AG10803 (cell line): ENCODE measurements around the gene POMP.

Source experiments
- DNase-seq: peaks from one replicate; pipeline ENCODE4 v3.0.0; 2010; ENCODE audit warnings: low read depth
- H3K4me3 ChIP-seq: 2 replicates; pipeline ENCODE4 v1.5.1; 2011; ENCODE audit warnings: mild to moderate bottlenecking, low read length, control low read depth
- TF ChIP-seq, protein P1 (sequence below): conservative IDR thresholded peaks from 2 replicates; pipeline ENCODE4 v1.5.1; 2011; ENCODE audit warnings: mild to moderate bottlenecking, low read length, control low read depth, inconsistent platforms

POMP gene

DNA sequence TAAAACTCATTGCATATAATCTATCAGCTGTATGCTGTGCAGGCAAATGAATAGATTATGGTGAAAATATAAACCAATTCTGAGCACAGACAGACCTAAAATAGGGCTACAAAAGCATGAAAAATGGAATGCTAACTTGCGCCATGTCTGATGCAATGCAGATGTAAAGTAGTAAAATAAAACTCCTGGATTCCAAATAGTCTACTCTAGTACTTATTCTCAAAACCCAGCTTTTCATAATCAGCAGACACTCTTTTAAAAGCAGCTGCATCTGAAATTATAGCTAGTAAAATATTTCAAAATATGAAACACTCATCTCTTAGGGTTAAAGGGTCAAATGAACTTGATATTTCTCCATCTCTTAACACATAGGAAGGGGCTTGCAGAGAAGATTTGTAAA lies 4.7 kb upstream of the POMP start:
- no peak overlapping the region for H3K4me3 ChIP-seq
- TF ChIP-seq, protein P1, sequence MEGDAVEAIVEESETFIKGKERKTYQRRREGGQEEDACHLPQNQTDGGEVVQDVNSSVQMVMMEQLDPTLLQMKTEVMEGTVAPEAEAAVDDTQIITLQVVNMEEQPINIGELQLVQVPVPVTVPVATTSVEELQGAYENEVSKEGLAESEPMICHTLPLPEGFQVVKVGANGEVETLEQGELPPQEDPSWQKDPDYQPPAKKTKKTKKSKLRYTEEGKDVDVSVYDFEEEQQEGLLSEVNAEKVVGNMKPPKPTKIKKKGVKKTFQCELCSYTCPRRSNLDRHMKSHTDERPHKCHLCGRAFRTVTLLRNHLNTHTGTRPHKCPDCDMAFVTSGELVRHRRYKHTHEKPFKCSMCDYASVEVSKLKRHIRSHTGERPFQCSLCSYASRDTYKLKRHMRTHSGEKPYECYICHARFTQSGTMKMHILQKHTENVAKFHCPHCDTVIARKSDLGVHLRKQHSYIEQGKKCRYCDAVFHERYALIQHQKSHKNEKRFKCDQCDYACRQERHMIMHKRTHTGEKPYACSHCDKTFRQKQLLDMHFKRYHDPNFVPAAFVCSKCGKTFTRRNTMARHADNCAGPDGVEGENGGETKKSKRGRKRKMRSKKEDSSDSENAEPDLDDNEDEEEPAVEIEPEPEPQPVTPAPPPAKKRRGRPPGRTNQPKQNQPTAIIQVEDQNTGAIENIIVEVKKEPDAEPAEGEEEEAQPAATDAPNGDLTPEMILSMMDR = no peak
- peak; percentile 80 for DNase-seq

DNA sequence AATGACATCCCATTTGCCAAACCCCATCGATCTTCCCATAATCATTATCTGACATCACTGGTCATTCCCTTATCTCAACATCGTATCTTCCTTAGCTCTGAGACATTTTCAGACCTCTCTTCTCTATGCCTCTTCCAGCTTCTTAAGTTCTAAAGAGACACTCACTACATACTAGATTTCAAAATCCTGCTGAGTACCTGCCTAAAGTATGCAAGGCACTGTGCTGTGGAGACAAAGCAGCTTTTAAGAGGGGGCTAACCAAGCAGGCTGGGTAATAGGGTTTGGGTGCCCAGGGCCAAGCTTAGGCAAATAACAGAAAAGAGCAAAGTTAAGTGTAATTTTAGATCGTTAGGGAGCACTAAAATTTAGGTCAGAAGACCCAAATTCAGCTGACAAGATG lies 3.4 kb upstream of the POMP start:
- TF ChIP-seq, protein P1 = no peak
- peak; percentile 85 for DNase-seq
- no peak overlapping the region for H3K4me3 ChIP-seq

DNA sequence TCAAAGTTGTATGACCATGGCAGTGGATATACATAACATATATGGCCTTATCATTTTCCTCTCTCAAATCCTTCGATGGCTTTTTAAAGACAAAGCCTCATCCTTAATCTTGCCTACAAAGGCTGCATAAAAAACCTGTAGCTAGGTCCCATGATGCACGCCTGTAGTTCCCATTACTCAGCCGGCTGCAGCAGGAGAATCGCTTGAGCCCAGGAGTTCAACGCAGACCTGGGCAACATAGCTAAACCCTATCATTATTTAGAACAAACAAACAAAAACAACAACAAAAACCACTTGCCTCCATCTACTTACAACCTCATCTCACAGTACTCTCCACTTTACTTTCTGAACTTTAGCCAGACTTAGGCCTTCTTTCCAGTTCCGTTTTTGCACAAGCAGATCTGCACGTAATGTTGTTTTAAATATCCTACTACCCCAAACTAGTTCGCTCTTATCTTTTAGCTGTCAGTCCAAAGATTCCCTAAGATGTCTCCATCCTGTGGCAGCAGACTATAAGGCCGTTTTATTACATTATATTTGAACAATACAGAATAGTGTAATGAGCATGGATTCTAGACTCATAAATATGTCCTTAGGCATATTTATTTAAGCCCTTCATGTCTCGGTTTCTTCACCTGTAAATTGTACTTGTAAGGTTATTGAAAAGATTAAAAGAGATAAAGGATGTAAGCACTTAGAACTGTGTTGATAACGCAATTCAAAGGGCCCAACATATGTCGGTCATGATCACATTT lies 969 bp upstream of the POMP start:
- TF ChIP-seq, protein P1 = peak; percentile 39
- peak overlapping the region; percentile 98 for H3K4me3 ChIP-seq
- peak; percentile 35 for DNase-seq

DNA sequence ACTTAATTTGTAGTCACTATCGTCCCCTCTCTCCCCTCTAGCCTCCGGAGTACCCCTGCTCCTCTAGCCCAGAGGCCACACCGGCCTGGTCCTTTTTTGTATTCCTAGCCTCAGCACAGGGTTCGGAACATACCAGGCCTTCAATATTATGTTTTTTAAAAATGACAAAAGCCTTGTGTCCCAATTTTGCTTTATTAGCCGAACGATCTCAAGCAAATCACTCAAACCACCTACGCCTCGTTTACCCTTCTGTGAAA lies 463 bp upstream of the POMP start:
- peak overlapping the region; percentile 98 for H3K4me3 ChIP-seq
- TF ChIP-seq, protein P1 = no peak
- peak; percentile 12 for DNase-seq

DNA sequence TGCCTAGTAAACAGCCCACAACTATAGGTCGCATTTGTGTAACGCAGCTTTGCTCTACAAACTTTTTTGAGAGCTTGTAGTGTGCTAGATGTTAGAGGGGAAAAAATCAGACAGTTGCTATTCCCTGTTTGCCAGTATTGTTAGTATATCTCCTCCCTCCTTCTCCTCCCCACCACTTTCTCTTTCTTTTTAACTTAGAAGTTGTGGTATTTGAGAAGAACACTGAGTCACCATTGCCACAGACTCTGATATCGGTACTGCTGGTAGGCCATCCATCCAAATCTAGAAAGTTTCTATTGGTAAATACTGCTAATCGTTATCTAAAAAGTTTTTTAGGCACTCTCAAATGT lies 666 bp downstream of the POMP start:
- TF ChIP-seq, protein P1 = no peak
- H3K4me3 ChIP-seq = peak overlapping the region; percentile 98
- DNase-seq = peak; percentile 70

DNA sequence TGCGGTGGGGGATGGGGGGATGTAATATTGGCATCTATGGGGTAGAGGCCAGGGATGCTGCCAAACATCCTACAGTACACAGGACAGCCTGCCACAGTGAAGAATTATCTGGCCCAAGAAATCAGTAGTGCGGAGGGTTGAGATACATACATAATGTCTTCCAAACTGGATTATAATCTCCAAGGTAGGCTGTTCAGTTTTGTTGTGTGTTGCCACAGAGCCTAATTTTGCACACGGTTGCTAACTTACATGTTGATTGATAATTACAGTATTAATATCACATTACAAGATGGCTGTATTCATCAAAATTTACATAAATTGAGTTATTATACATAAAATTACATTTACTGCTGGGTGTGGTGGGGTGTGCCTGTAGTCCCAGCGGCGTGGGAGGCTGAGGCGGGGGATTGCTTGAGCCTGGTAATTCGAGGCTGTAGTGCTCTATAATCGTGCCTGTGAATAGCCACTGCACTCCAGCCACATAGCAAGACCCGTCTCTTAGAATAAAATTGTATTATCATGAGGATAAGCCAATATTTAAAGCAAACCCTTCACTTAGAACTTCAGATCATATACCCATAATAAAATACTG lies 8.1 kb downstream of the POMP start:
- no peak for DNase-seq
- no peak overlapping the region for H3K4me3 ChIP-seq
- TF ChIP-seq, protein P1 = no peak

DNA sequence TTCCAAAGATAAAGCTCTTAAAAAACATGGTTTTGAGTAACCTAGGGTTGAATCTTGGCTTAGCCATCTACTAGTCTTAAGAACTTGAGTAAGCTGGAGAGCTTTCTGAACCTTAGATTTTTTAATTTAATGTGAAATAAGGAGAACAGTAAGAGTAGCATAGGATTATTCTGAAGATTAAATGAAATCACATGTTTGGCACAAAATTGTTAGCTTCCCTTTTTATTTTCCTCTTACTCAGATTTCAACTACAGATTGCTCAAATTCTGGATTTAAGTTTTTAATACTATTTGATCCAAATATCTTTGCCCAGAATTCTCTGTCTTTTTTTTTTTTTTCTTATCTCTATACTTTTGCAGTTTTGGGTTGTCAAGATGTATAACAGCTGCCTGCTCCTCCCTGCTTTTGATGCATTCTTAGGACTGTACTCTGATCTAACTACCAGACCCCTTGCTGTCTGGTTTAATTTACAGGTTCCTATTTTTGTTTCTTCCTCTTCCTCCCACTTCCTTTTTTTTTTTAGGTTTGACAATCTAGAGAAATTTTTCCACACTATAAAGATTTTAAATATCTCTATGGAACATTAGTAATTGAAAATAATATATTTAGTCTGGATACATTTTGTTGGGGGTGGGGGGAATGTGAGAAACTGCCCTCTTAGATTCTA lies 12.3 kb downstream of the POMP start:
- TF ChIP-seq, protein P1 = no peak
- H3K4me3 ChIP-seq = no peak overlapping the region
- no peak for DNase-seq
